ENCODE results near the gene RAB8A. TPM values are rescaled to one million over a fixed set of nuclear protein-coding genes. Genes with fewer than 3 reads are reported as not detected.
"Not testable (repeated sequence)": the region's sequence is repeated elsewhere in the genome, so short reads cannot be mapped to it uniquely, and the experiment has no call there.

RAB8A gene
- total and polyA plus RNA-seq, 7 experiments from 2014 or later = 61.8 to 154 (median 74.5) TPM

DNA sequence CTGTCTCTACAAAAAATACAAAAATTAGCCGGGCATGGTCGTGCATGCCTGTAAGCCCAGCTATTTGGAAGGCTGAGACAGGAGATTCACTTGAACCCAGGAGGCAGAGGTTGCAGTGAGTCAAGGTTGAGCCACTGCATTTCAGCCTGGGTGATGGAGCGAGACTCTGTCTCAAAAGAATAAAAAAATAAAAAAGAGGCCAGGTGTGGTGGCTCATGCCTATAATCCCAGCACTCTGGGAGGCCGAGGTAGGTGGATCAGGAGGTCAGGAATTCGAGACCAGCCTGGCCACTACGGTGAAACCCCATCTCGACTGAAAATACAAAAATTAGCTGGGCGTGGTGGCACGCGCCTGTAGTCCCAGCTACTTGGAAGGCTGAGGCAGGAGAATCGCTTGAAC is 24.3 kb upstream of the RAB8A start:
- POLR2A ChIA-PET = interaction anchor here (0.6 to 5.4 kb wide), 4 partner anchors 10 to 237 kb away, joined by 3 to 128 read pairs (median 6); partner anchors contain the start of genes KLF2 and TPM4

DNA sequence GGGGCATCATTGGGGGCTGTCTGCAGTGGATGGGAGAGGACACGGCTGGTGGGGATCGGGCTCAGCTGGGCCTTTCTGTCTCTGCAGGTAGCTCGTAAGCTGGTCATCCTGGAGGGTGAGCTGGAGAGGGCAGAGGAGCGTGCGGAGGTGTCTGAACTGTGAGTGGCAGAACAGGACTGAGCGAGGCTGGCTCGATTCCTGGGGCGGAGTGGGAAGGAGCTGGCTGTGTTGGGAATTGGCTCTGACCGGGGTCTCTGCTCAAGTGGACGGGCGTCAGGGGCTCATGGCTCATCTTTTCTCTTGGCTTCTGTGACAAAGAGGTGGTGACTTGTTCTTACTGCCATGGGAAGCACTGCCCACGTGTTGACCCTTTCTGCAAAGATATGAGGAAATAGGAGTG is 23.7 kb upstream of the RAB8A start:
- DNase-seq (no peak), ATAC-seq (no peak)
- Histone ChIP-seq H3K9me3 (ENCODE audit: control insufficient read depth in 2 of 3, low read length in 3 of 3) (no peaks in the 10 kb centered on the region), H3K27me3 (ENCODE audit: control insufficient read depth in 2 of 2, insufficient read depth in 2 of 2, low read length in 2 of 2) (no peaks in the 10 kb centered on the region), H3K4me1 (ENCODE audit: control insufficient read depth in 2 of 2, insufficient read depth in 2 of 2, low read length in 2 of 2) (peaks cover 25 to 29% of the 10 kb centered on the region in 2 donors), H3K36me3 (ENCODE audit: control insufficient read depth in 2 of 3, insufficient read depth in 3 of 3, low read length in 3 of 3) (peaks cover 37 to 79% (median 53%) of the 10 kb centered on the region in 3 experiments), H3K4me3 (ENCODE audit: low read length) (no peak overlapping the region), H3K27ac (ENCODE audit: low read depth, low read length) (no peak overlapping the region)
- ChIA-PET POLR2A (interaction anchor here (0.6 to 5.4 kb wide), 3 partner anchors 10 to 1665 kb away, joined by 3 to 128 read pairs (median 3); partner anchors contain the start of gene TPM4), CTCF (interaction anchor here (2.7 to 3.7 kb wide), 2 partner anchors 13 to 17 kb away, joined by 21 to 29 read pairs; partner anchors contain the start of gene TPM4)
- intact Hi-C loops (cut with micrococcal nuclease) = no loop called here
- Mint-ChIP-seq H3K4me3 (peak overlapping the region in 3 of 10 donors; percentile 27 to 71 (median 35)), H3K27ac (peak overlapping the region in 7 of 9 donors; percentile 22 to 96 (median 56)), H3K4me1 (peaks cover 28 to 65% (median 54%) of the 10 kb centered on the region in 7 donors), H3K27me3 (no peaks in the 10 kb centered on the region), H3K36me3 (peaks cover 13 to 55% (median 36%) of the 10 kb centered on the region in 5 donors), H3K9me3 (peaks cover 0 to 2% (median 0%) of the 10 kb centered on the region in 11 donors)

More for the DNA sequence above, 24.3 kb upstream of the RAB8A start:
- H3K9me3 Mint-ChIP-seq; H3K27me3 Mint-ChIP-seq; DNase-seq; H3K27me3 ChIP-seq (ENCODE audit: control insufficient read depth in 2 of 2, insufficient read depth in 2 of 2, low read length in 2 of 2); ATAC-seq; intact Hi-C loops (cut with micrococcal nuclease); H3K27ac ChIP-seq (ENCODE audit: low read depth, low read length); H3K4me3 ChIP-seq (ENCODE audit: low read length); H3K9me3 ChIP-seq (ENCODE audit: control insufficient read depth in 2 of 3, low read length in 3 of 3): not testable (repeated sequence)
- Mint-ChIP-seq H3K36me3 (peaks cover 10 to 55% (median 35%) of the 10 kb centered on the region in 5 donors), H3K4me3 (peak overlapping the region in 1 of 10 donors; percentile 71), H3K27ac (peak overlapping the region in 4 of 9 donors; percentile 22 to 96 (median 66)), H3K4me1 (peaks cover 31 to 66% (median 56%) of the 10 kb centered on the region in 7 donors)
- Histone ChIP-seq H3K36me3 (ENCODE audit: control insufficient read depth in 2 of 3, insufficient read depth in 3 of 3, low read length in 3 of 3) (peaks cover 41 to 79% (median 53%) of the 10 kb centered on the region in 3 experiments), H3K4me1 (ENCODE audit: control insufficient read depth in 2 of 2, insufficient read depth in 2 of 2, low read length in 2 of 2) (peaks cover 25 to 29% of the 10 kb centered on the region in 2 donors)
- CTCF ChIA-PET = interaction anchor here (1.0 to 4.1 kb wide), 8 partner anchors 8 to 46 kb away, joined by 4 to 29 read pairs (median 7); partner anchors contain the start of gene TPM4

DNA sequence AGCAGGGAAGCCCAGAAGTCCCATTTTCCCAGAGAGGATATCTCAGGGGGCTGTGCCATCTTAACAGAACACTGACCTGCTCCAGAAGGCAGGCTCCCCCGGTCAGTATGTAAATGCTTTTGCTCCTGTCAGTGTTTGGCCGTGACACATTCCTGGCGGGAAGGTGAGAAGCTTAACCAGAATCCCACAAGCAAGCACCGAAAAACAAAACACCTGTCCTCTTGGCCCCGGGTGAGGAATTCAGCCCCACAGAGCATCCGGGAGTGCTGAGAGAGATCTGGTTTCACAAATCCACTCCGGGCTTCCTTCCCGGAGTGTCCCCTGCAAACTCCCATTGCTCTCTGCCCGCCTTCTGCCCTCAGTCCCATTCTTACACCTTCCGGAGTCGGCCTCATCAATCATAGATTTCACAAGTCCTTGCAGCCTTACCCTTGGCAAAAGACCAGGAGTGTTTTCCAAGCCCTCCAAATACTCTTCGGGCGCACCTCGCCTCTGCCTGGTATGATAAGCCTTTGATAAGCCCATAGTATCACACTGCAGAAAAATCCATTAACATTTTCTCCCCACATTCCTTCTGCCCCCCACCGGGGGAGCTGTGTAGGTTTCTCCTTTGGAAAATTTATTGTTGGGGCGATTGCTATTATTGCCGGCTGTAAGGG is 23.2 kb upstream of the RAB8A start:
- H3K36me3 ChIP-seq (ENCODE audit: control insufficient read depth in 2 of 3, insufficient read depth in 3 of 3, low read length in 3 of 3) = peaks cover 38 to 79% (median 56%) of the 10 kb centered on the region in 3 experiments
- intact Hi-C loops (cut with micrococcal nuclease) = no loop called here
- peaks cover 0 to 2% (median 0%) of the 10 kb centered on the region in 11 donors for H3K9me3 Mint-ChIP-seq

DNA sequence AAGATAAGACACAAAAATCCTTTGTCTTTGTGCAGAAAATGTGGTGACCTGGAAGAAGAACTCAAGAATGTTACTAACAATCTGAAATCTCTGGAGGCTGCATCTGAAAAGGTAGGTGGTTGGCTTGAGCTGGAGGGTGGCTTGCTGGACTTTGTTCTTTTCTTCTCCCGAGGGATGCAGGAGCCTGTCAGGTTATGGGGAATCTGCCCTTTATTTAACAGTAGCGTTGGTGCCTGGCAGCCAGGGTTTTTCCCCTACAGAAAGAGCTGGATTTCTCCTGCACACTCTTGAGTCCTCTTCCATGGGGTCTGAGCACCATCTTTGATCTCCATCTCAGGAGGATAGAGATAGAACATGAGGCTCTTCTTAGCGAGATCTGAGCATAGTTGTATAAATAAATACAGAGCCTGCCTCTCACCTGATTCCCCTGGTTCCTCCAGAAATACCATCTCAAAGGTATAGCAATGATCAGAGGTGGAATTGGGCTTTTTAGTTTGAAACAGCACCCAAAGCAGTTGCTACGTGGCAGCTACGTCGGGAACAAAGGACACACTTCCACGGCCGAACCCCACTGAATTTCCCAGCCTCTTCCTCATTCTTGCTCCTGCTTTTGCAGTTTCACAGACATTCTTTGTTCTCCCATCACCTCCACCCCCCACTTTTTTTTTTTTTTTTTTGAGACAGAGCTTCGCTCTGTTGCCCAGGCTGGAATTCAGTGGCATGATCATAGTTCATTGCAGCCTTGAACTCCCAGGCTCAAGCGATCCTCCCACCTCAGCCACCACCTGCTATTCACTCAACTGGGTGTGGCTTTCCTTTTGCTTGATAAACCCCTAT is 22.5 kb upstream of the RAB8A start:
- Mint-ChIP-seq H3K9me3 (peaks cover 0 to 2% (median 0%) of the 10 kb centered on the region in 11 donors), H3K36me3 (peaks cover 21 to 58% (median 36%) of the 10 kb centered on the region in 5 donors), H3K4me1 (peaks cover 20 to 60% (median 51%) of the 10 kb centered on the region in 7 donors), H3K27me3 (no peaks in the 10 kb centered on the region), H3K27ac (peak overlapping the region in 7 of 9 donors; percentile 20 to 96 (median 79)), H3K4me3 (peak overlapping the region in 1 of 10 donors; percentile 11)
- intact Hi-C loops (cut with micrococcal nuclease) = no loop called here
- no peak overlapping the region for H3K4me3 ChIP-seq (ENCODE audit: low read length)
- DNase-seq (no peak), ATAC-seq (no peak)
- CTCF ChIA-PET = interaction anchor here (1.7 to 3.7 kb wide), 2 partner anchors 18 to 27 kb away, joined by 13 to 29 read pairs; no protein-coding TSS in a partner anchor
- H3K4me1 ChIP-seq (ENCODE audit: control insufficient read depth in 2 of 2, insufficient read depth in 2 of 2, low read length in 2 of 2) = peaks cover 24 to 29% of the 10 kb centered on the region in 2 donors
- no peak overlapping the region for H3K27ac ChIP-seq (ENCODE audit: low read depth, low read length)
- H3K36me3 ChIP-seq (ENCODE audit: control insufficient read depth in 2 of 3, insufficient read depth in 3 of 3, low read length in 3 of 3) = peaks cover 39 to 78% (median 49%) of the 10 kb centered on the region in 3 experiments
- H3K27me3 ChIP-seq (ENCODE audit: control insufficient read depth in 2 of 2, insufficient read depth in 2 of 2, low read length in 2 of 2) = no peaks in the 10 kb centered on the region
- no peaks in the 10 kb centered on the region for H3K9me3 ChIP-seq (ENCODE audit: control insufficient read depth in 2 of 3, low read length in 3 of 3)
- POLR2A ChIA-PET = interaction anchor here (1.6 to 2.8 kb wide), 3 partner anchors 10 to 19 kb away, joined by 4 to 14 read pairs (median 4); no protein-coding TSS in a partner anchor

More for the DNA sequence above, 23.2 kb upstream of the RAB8A start:
- no peaks in the 10 kb centered on the region for H3K27me3 Mint-ChIP-seq
- DNase-seq = no peak
- H3K36me3 Mint-ChIP-seq = peaks cover 18 to 57% (median 36%) of the 10 kb centered on the region in 5 donors
- H3K27ac Mint-ChIP-seq = peak overlapping the region in 8 of 9 donors; percentile 20 to 96 (median 68)
- no peaks in the 10 kb centered on the region for H3K27me3 ChIP-seq (ENCODE audit: control insufficient read depth in 2 of 2, insufficient read depth in 2 of 2, low read length in 2 of 2)
- peak overlapping the region in 3 of 10 donors; percentile 23 to 35 (median 32) for H3K4me3 Mint-ChIP-seq
- H3K4me1 ChIP-seq (ENCODE audit: control insufficient read depth in 2 of 2, insufficient read depth in 2 of 2, low read length in 2 of 2) = peaks cover 25 to 26% of the 10 kb centered on the region in 2 donors
- CTCF ChIA-PET = interaction anchor here (1.7 to 3.7 kb wide), 3 partner anchors 14 to 26 kb away, joined by 13 to 29 read pairs (median 21); partner anchors contain the start of gene TPM4
- H3K27ac ChIP-seq (ENCODE audit: low read depth, low read length) = no peak overlapping the region
- POLR2A ChIA-PET = interaction anchor here (0.6 to 2.8 kb wide), 4 partner anchors 9 to 1664 kb away, joined by 3 to 14 read pairs (median 4); no protein-coding TSS in a partner anchor
- ATAC-seq = no peak
- peaks cover 25 to 63% (median 51%) of the 10 kb centered on the region in 7 donors for H3K4me1 Mint-ChIP-seq
- no peaks in the 10 kb centered on the region for H3K9me3 ChIP-seq (ENCODE audit: control insufficient read depth in 2 of 3, low read length in 3 of 3)
- H3K4me3 ChIP-seq (ENCODE audit: low read length) = no peak overlapping the region

DNA sequence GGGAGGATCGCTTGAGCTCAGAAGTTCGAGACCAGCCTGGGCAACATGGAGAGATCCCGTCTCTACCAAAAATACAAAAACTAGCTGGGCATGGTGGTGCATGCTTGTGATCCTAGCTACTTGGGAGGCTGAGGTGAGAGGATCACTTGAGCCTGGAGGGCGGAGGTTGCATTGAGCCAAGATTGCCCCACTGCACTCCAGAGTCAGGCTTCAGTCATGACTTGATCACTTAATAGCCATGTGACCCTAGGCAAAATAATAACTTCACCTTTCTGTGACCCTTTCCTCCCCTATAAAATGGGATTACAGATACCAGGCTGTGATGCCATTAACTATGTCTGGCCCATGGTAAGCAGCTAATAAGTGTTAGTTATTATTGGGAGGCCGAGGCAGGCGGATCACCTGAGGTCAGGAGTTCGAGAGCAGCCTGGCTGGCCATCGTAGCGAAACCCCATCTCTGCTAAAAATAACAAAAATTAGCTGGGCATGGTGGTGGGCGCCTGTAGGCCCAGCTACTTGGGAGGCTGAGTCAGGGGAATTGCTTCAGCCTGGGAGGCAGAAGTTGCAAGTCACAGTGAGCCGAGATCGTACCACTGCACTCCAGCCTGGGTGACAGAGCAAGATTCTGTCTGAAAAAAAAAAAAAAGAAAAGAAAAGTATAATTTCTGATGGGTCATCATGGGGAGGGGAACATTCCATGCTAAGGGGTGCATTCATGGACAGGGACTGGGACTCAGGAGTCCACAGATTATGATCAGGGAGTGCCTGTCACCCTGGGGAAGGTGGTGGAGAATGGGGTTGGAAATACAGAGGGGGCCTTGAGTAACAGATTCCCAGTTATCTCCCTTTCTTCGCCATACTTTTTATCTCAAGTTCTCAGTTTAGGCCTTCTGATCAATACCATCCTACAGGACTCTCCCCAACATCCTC is 19.9 kb upstream of the RAB8A start:
- H3K27me3 ChIP-seq (ENCODE audit: control insufficient read depth in 2 of 2, insufficient read depth in 2 of 2, low read length in 2 of 2) = no peaks in the 10 kb centered on the region
- H3K27me3 Mint-ChIP-seq = no peaks in the 10 kb centered on the region
- peak overlapping the region in 5 of 9 donors; percentile 12 to 54 (median 41) for H3K27ac Mint-ChIP-seq
- H3K27ac ChIP-seq (ENCODE audit: low read depth, low read length) = no peak overlapping the region
- DNase-seq (no peak), ATAC-seq (no peak)
- H3K9me3 ChIP-seq (ENCODE audit: control insufficient read depth in 2 of 3, low read length in 3 of 3) = no peaks in the 10 kb centered on the region
- H3K4me3 Mint-ChIP-seq = no peak overlapping the region
- peaks cover 16 to 57% (median 36%) of the 10 kb centered on the region in 5 donors for H3K36me3 Mint-ChIP-seq
- ChIA-PET CTCF (interaction anchor here (0.7 to 1.2 kb wide), 3 partner anchors 19 to 51 kb away, joined by 3 to 6 read pairs (median 3); no protein-coding TSS in a partner anchor), POLR2A (interaction anchor here (0.6 to 1.8 kb wide), 2 partner anchors 21 to 28 kb away, joined by 3 to 4 read pairs; no protein-coding TSS in a partner anchor)
- H3K4me1 Mint-ChIP-seq = peaks cover 15 to 56% (median 47%) of the 10 kb centered on the region in 7 donors
- intact Hi-C loops (cut with micrococcal nuclease) = no loop called here
- H3K4me3 ChIP-seq (ENCODE audit: low read length) = no peak overlapping the region
- H3K9me3 Mint-ChIP-seq = no peaks in the 10 kb centered on the region
- peaks cover 35 to 94% (median 42%) of the 10 kb centered on the region in 3 experiments for H3K36me3 ChIP-seq (ENCODE audit: control insufficient read depth in 2 of 3, insufficient read depth in 3 of 3, low read length in 3 of 3)
- peaks cover 2 to 21% of the 10 kb centered on the region in 2 donors for H3K4me1 ChIP-seq (ENCODE audit: control insufficient read depth in 2 of 2, insufficient read depth in 2 of 2, low read length in 2 of 2)

Measured in naive thymus-derived CD4-positive, alpha-beta T cell (primary cell).